Endothelial cell of umbilical vein (primary cell): Measurements from ENCODE around the gene B4GALNT1. TPM values are rescaled to one million over a fixed set of nuclear protein-coding genes. Genes with fewer than 3 reads are reported as not detected.

Experiments
- BruUV-seq: library from RNA; stranded (reverse); fragments of 400-500 nt; replicated peaks from 2 replicates; lab custom pipeline; 2021; lab: Mats Ljungman, UMichigan
- CTCF ChIA-PET: fragments of 300-600, 350-600 bp; sonication (Branson Sonifier 250); formaldehyde crosslinking; loops from one replicate; lab custom pipeline; 2021; ENCODE audit warnings: antibody characterized with exemption, inconsistent platforms; lab: Charles Lee
- POLR2A ChIA-PET: fragments of 300-600, 350-600 bp; sonication (Branson Sonifier 250); formaldehyde crosslinking; loops from one replicate; lab custom pipeline; 2021; ENCODE audit warnings: antibody characterized with exemption, inconsistent platforms; lab: Charles Lee
- DNase-seq: peaks from one replicate; pipeline ENCODE4 v3.0.0-alpha.2; 2011; ENCODE audit warnings: low read depth, low spot score
- FAIRE-seq: peaks from 2 replicates; lab custom pipeline; 2011; peaks lifted over from hg19 to GRCh38; lab: Jason Lieb, UNC
- H2AFZ ChIP-seq: 2 replicates; pipeline ENCODE4 v1.6.0; 2012; ENCODE audit warnings: low read depth, low read length, control low read depth, inconsistent platforms
- H3K27ac ChIP-seq: 2 replicates; pipeline ENCODE4 v1.5.1; 2011; ENCODE audit warnings: low read depth, mild to moderate bottlenecking, control low read depth, low read length, moderate library complexity; ENCODE audit not compliant: insufficient read depth
- H3K27me3 ChIP-seq, 2 experiments: 2 replicates each; pipeline versions ENCODE4 v1.6.0 to v1.6.1; 2011; ENCODE audit warnings: low read length in 2 of 2, mixed read lengths in 1 of 2; ENCODE audit not compliant: control insufficient read depth in 2 of 2, insufficient read depth in 2 of 2
- H3K36me3 ChIP-seq, 2 experiments: 2 replicates in 1 of 2; 3 replicates in 1 of 2; pipeline ENCODE4 v1.5.1; 2011; ENCODE audit warnings: low read length in 2 of 2, mild to moderate bottlenecking in 1 of 2, moderate library complexity in 1 of 2; ENCODE audit not compliant: control insufficient read depth in 2 of 2, insufficient read depth in 2 of 2; ENCODE audit errors: extremely low read depth in 1 of 2
- H3K4me1 ChIP-seq: 3 replicates; pipeline ENCODE4 v1.5.1; 2011; ENCODE audit warnings: mild to moderate bottlenecking, low read length; ENCODE audit not compliant: control insufficient read depth, insufficient read depth; ENCODE audit errors: extremely low read depth
- H3K4me2 ChIP-seq: 2 replicates; pipeline ENCODE4 v1.6.1; 2011; ENCODE audit warnings: low read length, control low read depth, mixed read lengths; ENCODE audit not compliant: insufficient read depth
- H3K4me3 ChIP-seq, 3 experiments: fragments of 200-600 bp in 1 of 3; sonication (generic), shearing (Covaris generic) in 1 of 3; replicated peaks in 1 of 3; 2 replicates each; pipeline ENCODE4 v1.5.1; 2011 to 2016; ENCODE audit warnings: control low read depth in 3 of 3, low read length in 3 of 3, mild to moderate bottlenecking in 2 of 3, inconsistent platforms in 1 of 3, low read depth in 1 of 3, moderate library complexity in 1 of 3; ENCODE audit not compliant: insufficient read depth in 1 of 3
- H3K79me2 ChIP-seq: 2 replicates; pipeline ENCODE4 v1.6.0; 2012; ENCODE audit warnings: low read length, inconsistent platforms; ENCODE audit not compliant: control insufficient read depth, insufficient read depth
- H3K9ac ChIP-seq: replicated peaks from 2 replicates; pipeline ENCODE3; 2011; ENCODE audit warnings: low read length, control low read depth; ENCODE audit not compliant: insufficient read depth; ENCODE audit errors: extremely low read depth
- H3K9me1 ChIP-seq: replicated peaks from 3 replicates; pipeline ENCODE4 v1.6.0; 2011; ENCODE audit warnings: mild to moderate bottlenecking, low read length; ENCODE audit not compliant: control insufficient read depth, insufficient read depth; ENCODE audit errors: extremely low read depth
- H3K9me3 ChIP-seq: replicated peaks from 2 replicates; pipeline ENCODE4 v1.5.1; 2012; ENCODE audit warnings: low read length, inconsistent platforms; ENCODE audit not compliant: control insufficient read depth, insufficient read depth
- H4K20me1 ChIP-seq: replicated peaks from 2 replicates; pipeline ENCODE3; 2011; ENCODE audit warnings: mild to moderate bottlenecking, low read length; ENCODE audit not compliant: control insufficient read depth, insufficient read depth; ENCODE audit errors: extremely low read depth
- CTCF ChIP-seq, 2 donors: IDR thresholded peaks; 1 replicate in 1 of 2; 2 replicates in 1 of 2; pipeline ENCODE4 v1.5.1; 2011; ENCODE audit warnings: low read length in 2 of 2, mild to moderate bottlenecking in 2 of 2, moderate library complexity in 2 of 2, control low read depth in 1 of 2, inconsistent platforms in 1 of 2, low read depth in 1 of 2; ENCODE audit not compliant: insufficient read depth in 1 of 2; ENCODE audit errors: extremely low read depth in 1 of 2
- EZH2 ChIP-seq: IDR thresholded peaks from 2 replicates; pipeline ENCODE4 v1.6.1; 2012; ENCODE audit warnings: borderline replicate concordance, low read depth, mild to moderate bottlenecking, moderate library complexity, low read length, inconsistent platforms; ENCODE audit not compliant: severe bottlenecking
- FOS ChIP-seq: IDR thresholded peaks from 2 replicates; pipeline ENCODE4 v1.6.1; 2011; ENCODE audit warnings: mild to moderate bottlenecking, low read length, moderate library complexity, borderline replicate concordance; ENCODE audit not compliant: insufficient read depth
- GATA2 ChIP-seq: IDR thresholded peaks from 2 replicates; pipeline ENCODE4 v1.7.0; 2011; ENCODE audit warnings: low read depth, mild to moderate bottlenecking, moderate library complexity, mixed read lengths, low read length; ENCODE audit not compliant: insufficient read length, insufficient read depth
- JUN ChIP-seq: IDR thresholded peaks from 2 replicates; pipeline ENCODE4 v1.6.1; 2011; ENCODE audit warnings: borderline replicate concordance, low read depth; ENCODE audit not compliant: insufficient read length, insufficient read depth
- MAX ChIP-seq: IDR thresholded peaks from 2 replicates; pipeline ENCODE4 v1.6.1; 2011; ENCODE audit not compliant: insufficient read depth, insufficient read length
- MYC ChIP-seq: IDR thresholded peaks from one replicate; pipeline ENCODE4 v1.6.1; 2011; ENCODE audit warnings: mild to moderate bottlenecking, low read depth, low read length
- POLR2A ChIP-seq: IDR thresholded peaks from 2 replicates; pipeline ENCODE4 v1.6.1; 2012; ENCODE audit warnings: low read depth, mild to moderate bottlenecking, control low read depth, low read length
- POLR2AphosphoS5 ChIP-seq: IDR thresholded peaks from 2 replicates; pipeline ENCODE4 v1.6.1; 2012; ENCODE audit warnings: low read depth, mild to moderate bottlenecking, control low read depth, low read length, moderate library complexity; ENCODE audit not compliant: insufficient read depth
- dilution Hi-C: fragments of 300-500 bp; cut with MboI; formaldehyde crosslinking; loops from one replicate; pipeline ENCODE4 v1.15.0; 2019; ENCODE audit warnings: low sequenced_read_pairs; ENCODE audit not compliant: extremely low pct_ligation_motif_present
- intact Hi-C: fragments of 100-400 bp; cut with micrococcal nuclease; formaldehyde crosslinking; loops from one replicate; pipeline ENCODE4 v1.10.0; 2022
- polyA plus RNA-seq, 4 experiments: library from polyadenylated mRNA; depleted of rRNA in 3 of 4; stranded (reverse) in 3 of 4; unstranded in 1 of 4; fragments of >200 nt; gene quantifications; 2 replicates each; pipeline versions ENCODE4 v1.2.1 to v1.2.3, GENCODE V29; 2011 to 2012; ENCODE audit warnings: missing spikeins in 1 of 4
- total RNA-seq: library from RNA; stranded (reverse); gene quantifications from 2 replicates; pipeline ENCODE4 v1.2.3, GENCODE V29; 2021

Gene B4GALNT1
- total and polyA plus RNA-seq, 2 donors (not counting 3 experiments of a cell fraction or from before 2014, with no cell fraction given): 0.33 to 0.35 TPM

- H3K9me1 ChIP-seq: no peaks in the 10 kb centered on the region
- intact Hi-C loops: no loop called here
- H3K27me3 ChIP-seq: peaks cover 42 to 46% of the 10 kb centered on the region in 2 experiments
- ChIA-PET CTCF (no interaction called here), POLR2A (no interaction called here)
- H3K79me2 ChIP-seq: no peaks in the 10 kb centered on the region
- no peak overlapping the region for H2AFZ ChIP-seq
- no peaks in the 10 kb centered on the region for H3K9me3 ChIP-seq
- BruUV-seq: no TSS peak
- DNase-seq (no peak), FAIRE-seq (no peak)
- TF ChIP-seq JUN: no peak
- no peak for TF ChIP-seq GATA2
- no peak for TF ChIP-seq EZH2
- TF ChIP-seq FOS: no peak
- TF ChIP-seq POLR2A: no peak
- TF ChIP-seq CTCF (IDR thresholded peaks at IDR 0.05; ENCODE audit: extremely low read depth in 1 of 2, insufficient read depth in 1 of 2, low read depth in 1 of 2, low read length in 2 of 2): no peak
- TF ChIP-seq POLR2AphosphoS5: no peak
- TF ChIP-seq MAX: no peak
- no peak for TF ChIP-seq MYC
- H3K4me1 ChIP-seq: peaks cover 5% of the 10 kb centered on the region
- no peak overlapping the region for H3K4me2 ChIP-seq
- H3K27ac ChIP-seq: no peak overlapping the region
- H3K4me3 ChIP-seq: no peak overlapping the region
- dilution Hi-C loops: no loop called here
- H4K20me1 ChIP-seq: no peaks in the 10 kb centered on the region
- H3K9ac ChIP-seq: no peak overlapping the region
- no peaks in the 10 kb centered on the region for H3K36me3 ChIP-seq
Observed at GRCh38 chr12:57617942-57618341, 15.1 kb downstream of the B4GALNT1 start.
